ENCODE data around the gene PLK3. TPM values are rescaled to one million over a fixed set of nuclear protein-coding genes. Genes with fewer than 3 reads are reported as not detected.

The PLK3 gene
- total RNA-seq, 1 experiment from 2014 or later = 68.0 TPM

DNA sequence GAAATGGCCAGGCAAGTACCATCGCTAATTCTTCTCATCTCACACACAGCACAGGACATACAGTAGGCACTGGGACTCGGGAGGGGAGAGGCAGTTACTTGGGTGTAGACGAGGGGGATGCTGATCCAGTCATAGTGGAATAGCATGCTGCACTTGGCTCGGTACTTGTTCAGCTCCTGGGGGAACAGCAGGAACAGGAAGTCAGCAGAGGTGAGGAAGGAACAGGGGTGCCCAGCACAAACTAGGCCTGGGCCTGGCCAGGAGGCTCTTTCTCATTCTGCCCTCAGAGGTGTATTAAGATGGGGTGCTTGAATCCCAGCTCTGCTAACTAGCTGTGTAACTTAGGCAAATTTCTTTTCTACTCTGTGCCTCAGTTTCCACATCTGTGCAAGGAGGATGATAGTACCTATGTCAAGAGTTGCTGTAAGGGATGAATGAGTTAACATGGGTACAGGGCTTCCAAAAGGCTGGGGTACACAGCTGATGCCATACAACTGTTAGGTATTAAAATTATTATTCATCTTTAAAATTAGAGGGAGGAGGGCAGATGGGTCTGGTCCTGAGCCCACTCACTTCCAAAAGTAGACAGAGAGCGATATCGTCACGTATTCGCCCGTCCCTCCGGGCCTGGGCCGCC, 14.6 kb upstream of the PLK3 start:
- Mint-ChIP-seq H3K36me3 (ENCODE audit: insufficient read depth, unreplicated experiment) (peaks cover 23% of the 10 kb centered on the region), H3K4me3 (ENCODE audit: unreplicated experiment) (peak overlapping the region; percentile 58), H3K9me3 (ENCODE audit: unreplicated experiment) (no peaks in the 10 kb centered on the region), H3K27me3 (ENCODE audit: insufficient read depth, unreplicated experiment) (no peaks in the 10 kb centered on the region), H3K27ac (ENCODE audit: low read depth, unreplicated experiment) (no peak overlapping the region), H3K4me1 (ENCODE audit: insufficient read depth, unreplicated experiment) (peaks cover 7% of the 10 kb centered on the region)
- no peak for DNase-seq (ENCODE audit: unreplicated experiment)
- BruUV-seq (replicated peaks) = no TSS peak
- POLR2A ChIA-PET = interaction anchor here (1.3 kb wide), 1 partner anchor 10 kb away, joined by 3 read pairs; no protein-coding TSS in a partner anchor
- intact Hi-C loops (cut with micrococcal nuclease) = loop anchor here (1.0 kb wide), 1 partner anchor 34 kb away; no protein-coding TSS in a partner anchor
- TF ChIP-seq, protein P1, sequence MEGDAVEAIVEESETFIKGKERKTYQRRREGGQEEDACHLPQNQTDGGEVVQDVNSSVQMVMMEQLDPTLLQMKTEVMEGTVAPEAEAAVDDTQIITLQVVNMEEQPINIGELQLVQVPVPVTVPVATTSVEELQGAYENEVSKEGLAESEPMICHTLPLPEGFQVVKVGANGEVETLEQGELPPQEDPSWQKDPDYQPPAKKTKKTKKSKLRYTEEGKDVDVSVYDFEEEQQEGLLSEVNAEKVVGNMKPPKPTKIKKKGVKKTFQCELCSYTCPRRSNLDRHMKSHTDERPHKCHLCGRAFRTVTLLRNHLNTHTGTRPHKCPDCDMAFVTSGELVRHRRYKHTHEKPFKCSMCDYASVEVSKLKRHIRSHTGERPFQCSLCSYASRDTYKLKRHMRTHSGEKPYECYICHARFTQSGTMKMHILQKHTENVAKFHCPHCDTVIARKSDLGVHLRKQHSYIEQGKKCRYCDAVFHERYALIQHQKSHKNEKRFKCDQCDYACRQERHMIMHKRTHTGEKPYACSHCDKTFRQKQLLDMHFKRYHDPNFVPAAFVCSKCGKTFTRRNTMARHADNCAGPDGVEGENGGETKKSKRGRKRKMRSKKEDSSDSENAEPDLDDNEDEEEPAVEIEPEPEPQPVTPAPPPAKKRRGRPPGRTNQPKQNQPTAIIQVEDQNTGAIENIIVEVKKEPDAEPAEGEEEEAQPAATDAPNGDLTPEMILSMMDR (IDR thresholded peaks at IDR 0.05; ENCODE audit: unreplicated experiment) = no peak
- CTCF ChIA-PET = interaction anchor here (0.6 to 1.1 kb wide), 3 partner anchors 8 to 54 kb away, joined by 3 to 7 read pairs (median 5); no protein-coding TSS in a partner anchor

GRCh38 chr1:44786138-44786840, 13.9 kb upstream of the PLK3 start:
- Mint-ChIP-seq H3K27ac (ENCODE audit: low read depth, unreplicated experiment) (peak overlapping the region; percentile 46), H3K27me3 (ENCODE audit: insufficient read depth, unreplicated experiment) (no peaks in the 10 kb centered on the region), H3K4me1 (ENCODE audit: insufficient read depth, unreplicated experiment) (peaks cover 7% of the 10 kb centered on the region), H3K4me3 (ENCODE audit: unreplicated experiment) (peak overlapping the region; percentile 58), H3K9me3 (ENCODE audit: unreplicated experiment) (no peaks in the 10 kb centered on the region), H3K36me3 (ENCODE audit: insufficient read depth, unreplicated experiment) (peaks cover 17% of the 10 kb centered on the region)
- no TSS peak for BruUV-seq (replicated peaks)
- TF ChIP-seq, protein P1 (IDR thresholded peaks at IDR 0.05; ENCODE audit: unreplicated experiment) = peak; percentile 93
- ChIA-PET POLR2A (interaction anchor here (0.7 kb wide), 1 partner anchor 9 kb away, joined by 3 read pairs; no protein-coding TSS in a partner anchor), CTCF (interaction anchor here (0.6 to 1.4 kb wide), 4 partner anchors 8 to 55 kb away, joined by 3 to 7 read pairs (median 4); no protein-coding TSS in a partner anchor)
- intact Hi-C loops (cut with micrococcal nuclease) = loop anchor here (1.0 kb wide), 1 partner anchor 33 kb away; no protein-coding TSS in a partner anchor
- peak; percentile 68 for DNase-seq (ENCODE audit: unreplicated experiment)

GRCh38 chr1:44786841-44787426, 13.2 kb upstream of the PLK3 start:
- intact Hi-C loops (cut with micrococcal nuclease) = loop anchor here (1.0 kb wide), 1 partner anchor 32 kb away; no protein-coding TSS in a partner anchor
- H3K4me3 Mint-ChIP-seq (ENCODE audit: unreplicated experiment) = no peak overlapping the region

More at GRCh38 chr1:44786841-44787426, 13.2 kb upstream of the PLK3 start:
- Mint-ChIP-seq H3K4me1 (ENCODE audit: insufficient read depth, unreplicated experiment) (peaks cover 7% of the 10 kb centered on the region), H3K9me3 (ENCODE audit: unreplicated experiment) (no peaks in the 10 kb centered on the region), H3K27me3 (ENCODE audit: insufficient read depth, unreplicated experiment) (no peaks in the 10 kb centered on the region), H3K27ac (ENCODE audit: low read depth, unreplicated experiment) (peak overlapping the region; percentile 46), H3K36me3 (ENCODE audit: insufficient read depth, unreplicated experiment) (peaks cover 10% of the 10 kb centered on the region)
- ChIA-PET CTCF (interaction anchor here (1.4 kb wide), 1 partner anchor 9 kb away, joined by 3 read pairs; no protein-coding TSS in a partner anchor), POLR2A (interaction anchor here (0.7 kb wide), 1 partner anchor 9 kb away, joined by 3 read pairs; no protein-coding TSS in a partner anchor)
- DNase-seq (ENCODE audit: unreplicated experiment) = no peak
- BruUV-seq (replicated peaks) = no TSS peak
- TF ChIP-seq, protein P1 (IDR thresholded peaks at IDR 0.05; ENCODE audit: unreplicated experiment) = no peak

All from MCF 10A (cell line).